Medulla oblongata (tissue), 1 donor: ENCODE data around the gene C1orf56.
A peak's percentile ranks its signal among the peaks of the same experiment; 100 is the strongest.

Experiments used
- DNase-seq: peaks from one replicate; pipeline ENCODE4 v3.0.0-alpha.2; 2015; ENCODE audit errors: extremely low spot score

Gene C1orf56

GRCh38 chr1:151047591-151047924, at the start of gene C1orf56:
TSS of gene C1orf56 (plus strand) at chr1:151047751. CDS start at chr1:151047848, 97 bp downstream.
- peak; percentile 85 for DNase-seq

GRCh38 chr1:150997949-150998348, 49.6 kb upstream of the C1orf56 start:
- DNase-seq = no peak

GRCh38 chr1:150999051-150999674, 48.4 kb upstream of the C1orf56 start:
- DNase-seq = peak; percentile 74

DNA sequence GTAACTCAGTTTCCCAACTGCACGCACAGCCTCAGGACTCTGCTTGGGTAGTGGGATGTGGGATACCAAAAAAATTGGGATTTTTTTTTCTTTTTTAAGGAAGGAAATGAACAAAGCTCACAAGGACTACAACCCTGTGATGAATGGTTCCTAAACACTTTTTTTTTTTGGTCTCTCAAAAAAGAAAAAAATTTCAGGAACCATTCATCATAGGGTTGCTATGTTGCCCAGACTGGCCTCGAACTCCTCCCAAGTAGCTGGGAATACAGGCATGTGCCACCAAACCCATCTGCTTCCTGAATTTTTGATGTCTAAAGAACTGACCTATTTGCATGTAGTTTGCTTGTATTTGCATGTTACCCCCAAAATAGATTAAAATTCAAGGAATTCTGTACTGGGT, 47.6 kb upstream of the C1orf56 start:
- no peak for DNase-seq

DNA sequence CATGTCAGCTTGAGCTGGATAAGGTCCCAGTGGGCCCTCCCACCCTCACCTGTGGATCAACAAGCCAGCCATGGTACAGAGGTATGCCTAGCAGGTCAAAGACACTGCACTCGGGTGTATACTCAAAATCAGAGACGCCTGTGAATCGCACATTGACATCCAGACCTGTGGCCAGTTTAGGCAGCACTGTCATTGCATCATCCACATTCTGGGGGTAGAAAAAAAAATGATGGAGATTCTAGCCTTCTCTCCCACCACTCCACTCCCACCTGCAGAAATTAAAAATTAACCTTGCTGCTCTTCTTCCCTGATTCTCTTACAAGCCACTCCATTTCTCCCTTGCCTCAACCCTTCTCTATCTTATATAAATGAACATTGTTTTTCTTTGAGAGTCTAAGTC, 47.1 kb upstream of the C1orf56 start:
- DNase-seq = no peak

DNA sequence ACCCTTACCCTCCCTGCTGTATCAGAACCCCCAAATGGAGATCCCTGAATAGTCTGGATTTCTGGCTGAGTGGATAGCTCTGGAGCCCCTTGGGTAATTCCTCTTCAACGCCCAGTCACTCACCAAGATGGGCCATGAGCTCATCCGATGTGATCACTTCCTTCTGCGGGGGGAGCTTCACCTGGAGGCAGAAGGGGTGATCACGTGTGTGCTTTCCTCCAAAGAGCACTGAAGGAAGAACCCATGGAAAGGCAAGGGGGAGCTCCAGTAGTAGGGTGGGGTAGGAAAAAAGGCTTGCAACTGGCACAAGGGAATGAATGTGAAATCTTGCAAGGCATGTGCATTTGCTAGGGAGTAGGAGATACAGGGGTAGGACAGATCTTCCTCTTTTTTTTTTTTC, 45.9 kb upstream of the C1orf56 start:
- DNase-seq = no peak

DNA sequence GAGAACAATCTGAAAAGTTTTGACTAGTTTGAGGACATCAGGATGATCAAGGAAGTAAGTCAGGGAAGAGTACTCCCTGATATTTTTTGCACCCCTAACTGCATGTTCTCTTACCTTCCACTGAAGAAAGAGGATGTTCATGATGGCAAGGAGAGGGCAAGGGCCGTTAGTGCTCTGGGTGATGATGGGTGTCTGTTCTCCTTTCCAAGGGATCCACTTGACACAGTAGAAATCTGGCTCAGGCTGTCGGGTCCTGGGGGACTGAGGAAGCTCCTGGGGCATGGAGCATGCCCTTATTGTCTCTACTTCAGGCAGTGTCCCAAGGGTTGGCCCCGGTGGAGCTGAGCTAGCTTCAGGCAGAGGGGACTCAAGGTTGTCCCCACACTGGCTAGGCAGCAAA, 45.5 kb upstream of the C1orf56 start:
- DNase-seq = no peak

DNA sequence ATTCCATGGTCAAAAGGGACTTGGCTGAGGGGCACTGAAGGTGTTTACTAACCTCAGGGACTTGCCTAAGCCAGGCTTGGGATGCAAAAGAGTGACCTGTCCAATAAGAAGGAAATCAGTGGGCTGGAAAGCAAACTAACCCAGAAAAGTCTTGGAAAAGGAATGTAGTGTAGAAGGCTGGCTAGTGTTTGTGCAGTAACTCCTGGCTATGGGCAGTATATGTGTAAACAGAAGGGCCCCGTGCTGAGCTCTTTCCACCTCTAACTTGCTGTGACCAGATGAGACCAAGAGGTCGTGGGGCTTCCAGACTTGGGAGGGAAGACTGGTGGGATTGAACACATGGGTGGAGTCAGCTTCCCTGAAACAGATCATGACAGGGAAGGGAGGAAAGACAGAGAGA, 44.9 kb upstream of the C1orf56 start:
- DNase-seq = no peak

- DNase-seq = no peak
Observed at GRCh38 chr1:151003180-151003579, 44.4 kb upstream of the C1orf56 start.

DNA sequence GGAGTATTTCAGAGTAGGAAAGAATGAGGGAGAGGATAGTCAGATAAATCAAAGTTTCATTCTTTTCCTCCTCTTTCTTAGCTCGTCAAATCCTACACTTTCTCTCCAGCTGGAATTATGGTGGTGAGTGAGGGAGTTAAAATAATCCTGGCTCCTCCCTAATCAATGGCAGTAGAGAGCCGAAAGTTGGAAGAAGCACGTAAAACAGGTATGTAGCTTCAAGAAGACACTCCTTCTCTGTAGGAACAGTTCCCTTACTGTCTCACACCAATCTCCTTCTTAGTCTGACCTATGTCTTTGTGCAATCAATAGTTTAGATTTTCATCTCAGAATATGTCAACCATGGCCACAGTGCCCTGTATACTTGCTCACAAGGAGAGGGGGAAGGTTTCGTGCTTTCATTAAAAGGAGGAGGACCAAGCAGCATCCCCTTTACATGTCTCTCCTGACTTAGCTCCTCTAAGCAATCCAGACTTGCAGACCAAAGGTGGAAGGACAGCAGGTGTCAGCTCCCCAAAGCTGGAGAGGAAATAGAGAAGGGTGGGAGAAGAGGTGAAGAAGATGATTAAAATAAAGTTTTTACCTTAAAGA, 41.7 kb upstream of the C1orf56 start:
- peak; percentile 49 for DNase-seq

DNA sequence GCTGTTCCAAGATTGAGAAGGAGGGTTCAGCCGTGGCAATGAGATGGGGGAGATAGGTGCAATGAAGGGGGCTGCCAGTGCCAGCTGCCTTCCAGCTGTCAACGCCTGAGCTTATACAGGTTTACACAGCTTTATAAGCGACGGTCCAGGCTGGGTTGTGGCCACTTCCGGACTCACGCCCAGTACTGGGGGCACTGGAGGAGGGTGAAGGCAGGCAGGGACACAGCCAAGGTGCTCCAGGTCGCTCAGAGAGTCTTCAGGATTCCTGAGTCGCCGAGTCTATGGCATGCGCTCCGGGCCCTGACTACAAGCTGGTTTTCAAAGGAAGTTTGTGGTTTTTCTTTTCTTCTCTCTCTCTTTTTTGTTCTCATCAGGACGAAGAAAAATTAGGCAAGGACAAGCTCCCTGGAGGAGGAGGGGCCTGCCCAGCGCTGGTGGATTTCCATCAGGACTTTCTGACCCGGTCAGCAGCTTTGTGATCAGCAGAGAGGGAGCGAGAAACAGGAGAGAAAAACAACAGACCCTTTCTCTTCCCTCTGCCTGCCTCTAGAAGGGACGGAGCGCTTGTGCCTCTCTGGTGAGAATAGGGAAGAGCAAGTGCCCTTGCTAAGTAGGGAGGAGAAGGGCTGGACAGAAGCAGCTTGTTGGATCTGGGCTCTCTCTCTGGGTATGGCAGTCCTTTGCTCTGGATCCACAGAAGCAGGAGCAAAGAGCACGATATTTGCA, 41.1 kb upstream of the C1orf56 start, which contains the start of gene MINDY1:
TSS of gene MINDY1 (minus strand) at position 576 of the 726 bp plus-strand sequence. CDS start 4,285 bp downstream, outside the sequence.
- DNase-seq = peak; percentile 96

- peak; percentile 57 for DNase-seq
Observed at GRCh38 chr1:151007853-151008243, 39.7 kb upstream of the C1orf56 start.

DNA sequence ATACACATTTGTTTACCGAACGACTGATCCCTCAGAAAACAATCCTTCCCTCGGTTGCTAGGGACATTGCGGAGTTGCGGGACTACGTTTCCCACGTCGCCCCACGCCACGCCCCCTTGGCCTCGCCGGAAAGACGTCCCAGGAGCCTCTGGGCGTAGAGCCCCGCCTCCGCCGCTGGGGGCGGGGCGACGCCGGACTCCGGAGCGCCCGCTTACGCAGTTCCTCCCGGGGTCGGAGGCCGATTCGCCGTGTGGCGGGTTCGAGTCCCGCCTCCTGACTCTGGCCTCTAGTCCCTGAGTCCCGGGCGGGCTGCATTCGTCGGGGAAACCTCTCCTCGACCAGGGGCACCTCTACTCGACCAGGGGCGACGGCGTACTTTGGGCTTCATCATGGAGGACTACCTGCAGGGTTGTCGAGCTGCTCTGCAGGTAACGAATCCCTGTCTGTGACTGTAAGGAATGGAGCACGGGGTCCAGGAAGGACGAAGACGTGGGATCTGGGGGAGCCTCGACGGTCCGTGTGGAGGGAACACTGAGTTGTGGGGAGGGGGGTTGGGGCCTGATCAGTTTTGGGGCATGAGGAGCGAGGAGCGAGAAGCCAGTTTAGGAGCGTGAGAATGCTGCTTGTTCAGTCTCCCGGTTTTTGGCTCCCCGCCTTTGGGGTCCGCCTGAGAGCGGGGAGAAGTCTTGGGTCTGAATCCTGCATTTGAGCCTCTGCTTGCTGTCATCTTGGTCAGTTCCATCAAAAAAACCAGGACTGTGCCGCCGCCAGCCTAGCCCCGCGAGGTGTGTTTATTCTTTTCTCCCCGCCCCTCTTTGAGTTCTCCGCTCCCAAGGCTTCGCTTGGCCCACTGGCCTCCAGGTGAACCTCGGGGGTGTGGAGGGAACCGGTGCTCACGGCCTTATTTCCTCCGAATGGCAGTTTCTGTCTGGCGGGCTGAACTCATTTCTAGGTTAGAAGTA, 39.0 kb upstream of the C1orf56 start, which contains the start of gene PRUNE1:
TSS of gene PRUNE1 (plus strand) at position 206 of the 962 bp plus-strand sequence. CDS start at position 390, 184 bp downstream.
- peak; percentile 97 for DNase-seq

- DNase-seq = no peak
Observed at GRCh38 chr1:151009206-151009587, 38.4 kb upstream of the C1orf56 start.

DNA sequence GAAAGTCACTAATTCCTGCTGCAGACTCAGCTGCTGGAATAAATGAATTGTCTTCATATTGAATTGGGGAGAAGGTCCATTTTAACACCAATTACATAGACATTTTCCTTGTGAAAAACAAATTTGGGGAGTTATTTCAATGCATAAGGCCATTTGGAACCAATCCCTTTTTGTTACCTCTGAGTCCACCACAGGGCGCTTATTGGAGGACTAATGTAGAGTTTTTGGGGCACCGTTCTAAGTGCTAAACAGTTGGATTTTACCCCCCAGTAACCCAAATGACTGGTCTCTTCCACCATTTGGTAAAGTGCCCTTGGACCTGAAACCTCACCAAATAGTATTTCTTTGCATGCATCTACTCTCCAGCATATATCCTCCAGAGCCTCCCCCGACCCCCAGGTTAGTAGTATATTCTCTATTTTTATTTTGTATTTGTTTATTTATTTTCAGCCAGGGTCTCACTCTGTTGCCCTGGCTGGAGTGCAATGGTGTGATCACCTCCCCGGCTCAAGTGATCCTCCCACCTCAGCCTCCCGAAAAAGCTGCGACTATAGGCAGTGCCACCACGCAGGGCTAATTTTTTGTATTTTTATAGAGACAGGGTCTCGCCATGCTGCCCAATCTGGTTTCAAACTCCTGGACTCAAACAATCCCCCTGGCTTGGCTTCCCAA, 37.7 kb upstream of the C1orf56 start:
- no peak for DNase-seq

GRCh38 chr1:151010346-151010726, 37.2 kb upstream of the C1orf56 start:
- no peak for DNase-seq

DNA sequence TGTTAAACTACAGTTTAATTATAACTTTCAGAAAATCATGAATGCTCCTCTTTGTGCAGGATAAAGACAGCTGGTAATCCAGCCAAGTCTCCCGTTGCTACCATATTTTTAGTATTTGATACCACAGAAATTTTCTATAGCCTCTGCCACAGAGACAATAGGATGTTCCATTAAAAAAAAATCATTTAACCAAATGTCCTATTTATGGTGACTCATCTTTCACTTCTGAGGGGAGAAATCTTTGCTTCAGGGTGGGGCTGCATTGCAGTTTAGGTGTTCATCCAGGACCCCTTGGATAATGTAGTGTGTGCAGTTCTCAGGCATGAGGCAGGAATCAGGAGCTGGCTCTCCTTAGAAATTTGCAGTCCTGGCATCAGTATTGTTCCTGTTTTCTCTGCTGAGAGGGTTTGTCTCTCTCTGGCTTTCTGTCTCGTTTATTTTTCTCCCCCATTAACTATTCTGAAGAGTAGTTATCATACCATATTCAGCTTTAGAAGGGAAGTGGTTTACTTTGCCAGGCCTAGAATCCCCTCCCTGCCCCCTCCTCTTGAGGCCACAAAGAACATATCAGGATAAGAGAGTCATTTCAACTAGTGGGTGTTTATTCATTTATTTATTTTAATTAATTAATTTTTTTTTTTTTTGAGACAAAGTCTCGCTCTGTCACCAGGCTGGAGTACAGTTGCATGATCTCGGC, 36.2 kb upstream of the C1orf56 start:
- DNase-seq = no peak

GRCh38 chr1:151012684-151013471, 34.7 kb upstream of the C1orf56 start:
- DNase-seq = no peak

DNA sequence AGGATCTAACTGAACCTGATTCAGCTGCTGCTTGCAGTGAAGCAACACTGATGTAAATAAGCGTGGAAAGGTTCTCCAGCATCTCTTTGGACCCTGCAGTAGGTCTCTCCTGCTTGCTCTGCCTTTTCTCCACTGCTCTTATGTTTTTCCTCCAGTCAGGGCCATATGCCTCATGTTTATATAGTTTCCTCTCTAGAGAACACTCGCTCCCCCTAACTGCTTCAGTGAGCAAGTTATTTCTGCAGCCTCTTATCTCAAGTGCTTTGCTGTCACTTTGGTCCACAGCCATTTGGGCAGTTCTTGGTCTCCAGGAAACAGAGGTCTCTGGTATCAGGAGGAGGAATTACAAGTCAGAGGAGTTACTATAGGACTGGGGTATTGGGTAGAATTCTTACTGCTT, 34.0 kb upstream of the C1orf56 start:
- DNase-seq = no peak
